BE2C (cell line): ENCODE measurements around the gene CAPN15.

Experiments
- DNase-seq: peaks from one replicate; pipeline ENCODE4 v3.0.0-alpha.2; 2020
- H3K27me3 ChIP-seq: fragments of 250-450 bp; sonication (Bioruptor Pico); 2 replicates; pipeline ENCODE4 v1.5.1; 2020; ENCODE audit warnings: mild to moderate bottlenecking
- H3K36me3 ChIP-seq: fragments of 250-450 bp; sonication (Bioruptor Pico); 2 replicates; pipeline ENCODE4 v1.5.1; 2020; ENCODE audit warnings: mild to moderate bottlenecking
- H3K4me1 ChIP-seq: fragments of 250-450 bp; sonication (Bioruptor Pico); 2 replicates; pipeline ENCODE4 v1.5.1; 2020
- H3K4me3 ChIP-seq: 2 replicates; pipeline ENCODE4 v1.5.1; 2011; ENCODE audit warnings: low read depth, low read length
- H3K9me3 ChIP-seq: fragments of 250-450 bp; sonication (Bioruptor Pico); 2 replicates; pipeline ENCODE4 v1.5.1; 2020
- CTCF ChIP-seq: IDR thresholded peaks from 2 replicates; pipeline ENCODE4 v1.5.1; 2012; ENCODE audit warnings: mild to moderate bottlenecking, low read depth, low read length

The CAPN15 gene

GRCh38 chr16:524274-525040, 3.1 kb upstream of the CAPN15 start:
- Histone ChIP-seq H3K27me3 (no peaks in the 10 kb centered on the region), H3K36me3 (peaks cover 13% of the 10 kb centered on the region), H3K4me1 (no peaks in the 10 kb centered on the region; the same call in 1 of the 2 replicates), H3K9me3 (no peaks in the 10 kb centered on the region), H3K4me3 (no peak overlapping the region)
- DNase-seq: peak; percentile 12
- no peak for TF ChIP-seq CTCF

GRCh38 chr16:525123-525519, 2.4 kb upstream of the CAPN15 start:
- no peak for DNase-seq
- H3K36me3 ChIP-seq: peaks cover 19% of the 10 kb centered on the region
- no peak for TF ChIP-seq CTCF
- no peaks in the 10 kb centered on the region; the same call in 1 of the 2 replicates for H3K4me1 ChIP-seq
- no peaks in the 10 kb centered on the region for H3K27me3 ChIP-seq
- H3K9me3 ChIP-seq: no peaks in the 10 kb centered on the region
- H3K4me3 ChIP-seq: no peak overlapping the region

GRCh38 chr16:525520-526180, 1.9 kb upstream of the CAPN15 start:
- TF ChIP-seq CTCF: no peak
- H3K4me1 ChIP-seq: no peaks in the 10 kb centered on the region; the same call in 1 of the 2 replicates
- H3K9me3 ChIP-seq: no peaks in the 10 kb centered on the region
- peak; percentile 33 for DNase-seq
- H3K4me3 ChIP-seq: peak overlapping the region; percentile 90
- no peaks in the 10 kb centered on the region for H3K27me3 ChIP-seq
- peaks cover 14% of the 10 kb centered on the region for H3K36me3 ChIP-seq

- no peaks in the 10 kb centered on the region for H3K9me3 ChIP-seq
- DNase-seq: peak; percentile 75
- no peaks in the 10 kb centered on the region; the same call in 1 of the 2 replicates for H3K4me1 ChIP-seq
- H3K4me3 ChIP-seq: peak overlapping the region; percentile 90
- TF ChIP-seq CTCF: no peak
- H3K27me3 ChIP-seq: no peaks in the 10 kb centered on the region
- peaks cover 12% of the 10 kb centered on the region for H3K36me3 ChIP-seq
Measured at GRCh38 chr16:526181-527014, 1.1 kb upstream of the CAPN15 start.

GRCh38 chr16:528111-529011, 849 bp downstream of the CAPN15 start:
- H3K9me3 ChIP-seq: no peaks in the 10 kb centered on the region
- DNase-seq: peak; percentile 48

More at GRCh38 chr16:528111-529011, 849 bp downstream of the CAPN15 start:
- peak overlapping the region; percentile 88 for H3K4me3 ChIP-seq
- no peak for TF ChIP-seq CTCF
- no peaks in the 10 kb centered on the region; the same call in 1 of the 2 replicates for H3K4me1 ChIP-seq
- no peaks in the 10 kb centered on the region for H3K27me3 ChIP-seq
- H3K36me3 ChIP-seq: peaks cover 14% of the 10 kb centered on the region
